Upper lobe of left lung (tissue), 4 donors: ENCODE measurements around the gene MEIS1.

Experiments used
- POLR2A ChIP-seq, 4 donors: fragments of 450-650 bp; IDR thresholded peaks; one replicate each; pipeline ENCODE4 v1.5.1; 2016 to 2017; ENCODE audit warnings: antibody characterized with exemption in 4 of 4, mild to moderate bottlenecking in 2 of 4
- POLR2AphosphoS5 ChIP-seq, 2 donors: sonication (generic); formaldehyde crosslinking; IDR thresholded peaks; one replicate each; pipeline ENCODE4 v1.5.1; 2017; ENCODE audit warnings: antibody characterized with exemption in 2 of 2
- TF ChIP-seq, protein P1 (sequence below), 6 experiments: fragments of 450-650 bp in 4 of 6; fragments of 200-600 bp in 2 of 6; sonication (generic) in 2 of 6; IDR thresholded peaks; one replicate each; pipeline ENCODE4 v1.5.1; 2016 to 2019; ENCODE audit warnings: antibody characterized with exemption in 6 of 6

DNA sequence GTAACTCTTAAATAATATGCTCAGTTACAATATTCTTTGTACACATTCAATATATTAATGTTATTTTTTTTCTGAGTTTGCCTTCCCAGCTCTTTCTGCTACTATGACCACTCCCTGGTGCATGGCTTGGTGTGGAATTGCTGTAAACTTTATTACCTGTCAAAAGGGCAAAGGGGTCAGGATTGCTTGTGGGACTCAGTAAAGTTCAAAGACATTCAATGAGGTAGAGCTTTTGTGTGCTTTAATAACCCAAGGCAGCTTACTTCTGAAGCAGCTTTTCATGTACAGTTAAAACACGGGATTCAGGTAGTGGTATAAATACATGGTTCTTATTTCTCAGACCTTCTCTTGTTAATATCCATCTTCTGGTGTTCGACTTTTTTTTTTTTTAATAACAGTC is 132.8 kb downstream of the MEIS1 start:
- TF ChIP-seq, protein P1, sequence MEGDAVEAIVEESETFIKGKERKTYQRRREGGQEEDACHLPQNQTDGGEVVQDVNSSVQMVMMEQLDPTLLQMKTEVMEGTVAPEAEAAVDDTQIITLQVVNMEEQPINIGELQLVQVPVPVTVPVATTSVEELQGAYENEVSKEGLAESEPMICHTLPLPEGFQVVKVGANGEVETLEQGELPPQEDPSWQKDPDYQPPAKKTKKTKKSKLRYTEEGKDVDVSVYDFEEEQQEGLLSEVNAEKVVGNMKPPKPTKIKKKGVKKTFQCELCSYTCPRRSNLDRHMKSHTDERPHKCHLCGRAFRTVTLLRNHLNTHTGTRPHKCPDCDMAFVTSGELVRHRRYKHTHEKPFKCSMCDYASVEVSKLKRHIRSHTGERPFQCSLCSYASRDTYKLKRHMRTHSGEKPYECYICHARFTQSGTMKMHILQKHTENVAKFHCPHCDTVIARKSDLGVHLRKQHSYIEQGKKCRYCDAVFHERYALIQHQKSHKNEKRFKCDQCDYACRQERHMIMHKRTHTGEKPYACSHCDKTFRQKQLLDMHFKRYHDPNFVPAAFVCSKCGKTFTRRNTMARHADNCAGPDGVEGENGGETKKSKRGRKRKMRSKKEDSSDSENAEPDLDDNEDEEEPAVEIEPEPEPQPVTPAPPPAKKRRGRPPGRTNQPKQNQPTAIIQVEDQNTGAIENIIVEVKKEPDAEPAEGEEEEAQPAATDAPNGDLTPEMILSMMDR (IDR thresholded peaks at IDR 0.05): no peak
- TF ChIP-seq POLR2AphosphoS5 (IDR thresholded peaks at IDR 0.05): no peak
- TF ChIP-seq POLR2A (IDR thresholded peaks at IDR 0.05): no peak
